HG03135 (cell line): Measurements from ENCODE around the gene PPCS.

Experiments
- ATAC-seq: cut with Tn5 transposase; IDR thresholded peaks from one replicate; pipeline ENCODE4 v1.9.1; 2021; ENCODE audit warnings: mild to moderate bottlenecking, moderate library complexity; ENCODE audit not compliant: unreplicated experiment

PPCS gene

GRCh38 chr1:42456010-42456753 is at the start of gene PPCS, which contains the start of gene ZMYND12:
Gene PPCS, plus strand, starts transcription at chr1:42456543. Its CDS starts 23 bp downstream, at chr1:42456566.
Gene ZMYND12, minus strand, starts transcription at chr1:42456022. Its CDS starts 25 bp downstream, at chr1:42455997.
- peak; percentile 79 for ATAC-seq

GRCh38 chr1:42414551-42415496 is 41.5 kb upstream of the PPCS start:
- ATAC-seq, result no peak

- ATAC-seq, result no peak
These were observed 39.2 kb upstream of the PPCS start for GRCh38 chr1:42417166-42417565.

GRCh38 chr1:42418516-42418915 is 37.8 kb upstream of the PPCS start:
- no peak for ATAC-seq

- no peak for ATAC-seq
These were observed 37.1 kb upstream of the PPCS start for GRCh38 chr1:42419126-42419821.

- no peak for ATAC-seq
These were observed 36.2 kb upstream of the PPCS start for GRCh38 chr1:42420121-42420520.

GRCh38 chr1:42420911-42421585 is 35.3 kb upstream of the PPCS start:
- ATAC-seq, result no peak

GRCh38 chr1:42422737-42423136 is 33.6 kb upstream of the PPCS start:
- no peak for ATAC-seq

- ATAC-seq, result no peak
These were observed 32.7 kb upstream of the PPCS start for GRCh38 chr1:42423681-42424080.

GRCh38 chr1:42424201-42424600 is 32.1 kb upstream of the PPCS start:
- no peak for ATAC-seq

- no peak for ATAC-seq
These were observed 29.1 kb upstream of the PPCS start for GRCh38 chr1:42427240-42427639.

- ATAC-seq, result no peak
These were observed 26.7 kb upstream of the PPCS start for GRCh38 chr1:42429603-42430002.

GRCh38 chr1:42430286-42431135 is 25.8 kb upstream of the PPCS start:
- ATAC-seq, result no peak

GRCh38 chr1:42431514-42431913 is 24.8 kb upstream of the PPCS start:
- no peak for ATAC-seq

- no peak for ATAC-seq
These were observed 23.6 kb upstream of the PPCS start for GRCh38 chr1:42432714-42433113.

- ATAC-seq, result no peak
These were observed 23.0 kb upstream of the PPCS start for GRCh38 chr1:42433369-42433768.

- no peak for ATAC-seq
These were observed 22.0 kb upstream of the PPCS start for GRCh38 chr1:42434340-42434739.

GRCh38 chr1:42439940-42440339 is 16.4 kb upstream of the PPCS start:
- no peak for ATAC-seq

- ATAC-seq, result no peak
These were observed 13.7 kb upstream of the PPCS start for GRCh38 chr1:42442662-42443061.

GRCh38 chr1:42449256-42449655 is 7.1 kb upstream of the PPCS start:
- no peak for ATAC-seq
